C4-2B (cell line): Measurements from ENCODE around the gene DBNDD1.

Source experiments
- ZFX ChIP-seq: fragments of 450-650 bp; IDR thresholded peaks from 2 replicates; pipeline ENCODE4 v1.6.1; 2017
- TF ChIP-seq, protein P1 (sequence below): fragments of 450-650 bp; conservative IDR thresholded peaks from 2 replicates; pipeline ENCODE4 v1.5.1; 2017; ENCODE audit warnings: mild to moderate bottlenecking

DNA sequence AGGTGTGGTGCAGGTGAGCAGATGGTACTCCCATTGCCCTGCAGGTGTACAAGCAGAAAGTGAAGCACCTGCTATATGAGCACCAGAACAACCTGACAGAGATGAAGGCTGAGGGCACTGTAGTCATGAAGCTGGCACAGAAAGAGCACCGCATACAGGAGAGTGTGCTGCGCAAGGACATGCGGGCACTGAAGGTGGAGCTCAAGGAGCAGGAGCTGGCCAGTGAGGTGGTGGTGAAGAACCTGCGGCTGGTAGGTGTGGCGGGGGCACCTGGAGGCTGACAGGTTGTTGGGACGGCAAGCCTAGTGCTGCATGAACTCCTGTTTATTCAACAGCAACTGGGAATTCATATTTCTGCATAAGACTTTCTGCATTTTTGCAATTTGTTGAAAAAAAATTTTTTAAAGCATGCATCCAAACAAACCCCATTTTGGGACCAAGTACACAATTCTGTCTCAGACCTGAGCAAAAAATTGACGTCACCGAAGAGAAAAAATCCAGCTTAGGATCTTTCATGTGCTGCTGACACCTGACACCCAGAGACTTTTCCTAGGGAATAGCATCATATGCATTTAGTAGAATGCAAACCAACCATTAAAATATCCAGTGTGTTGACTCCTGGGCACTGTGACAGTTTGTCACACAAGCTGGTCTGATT lies 13.5 kb upstream of the DBNDD1 start:
- TF ChIP-seq, protein P1, sequence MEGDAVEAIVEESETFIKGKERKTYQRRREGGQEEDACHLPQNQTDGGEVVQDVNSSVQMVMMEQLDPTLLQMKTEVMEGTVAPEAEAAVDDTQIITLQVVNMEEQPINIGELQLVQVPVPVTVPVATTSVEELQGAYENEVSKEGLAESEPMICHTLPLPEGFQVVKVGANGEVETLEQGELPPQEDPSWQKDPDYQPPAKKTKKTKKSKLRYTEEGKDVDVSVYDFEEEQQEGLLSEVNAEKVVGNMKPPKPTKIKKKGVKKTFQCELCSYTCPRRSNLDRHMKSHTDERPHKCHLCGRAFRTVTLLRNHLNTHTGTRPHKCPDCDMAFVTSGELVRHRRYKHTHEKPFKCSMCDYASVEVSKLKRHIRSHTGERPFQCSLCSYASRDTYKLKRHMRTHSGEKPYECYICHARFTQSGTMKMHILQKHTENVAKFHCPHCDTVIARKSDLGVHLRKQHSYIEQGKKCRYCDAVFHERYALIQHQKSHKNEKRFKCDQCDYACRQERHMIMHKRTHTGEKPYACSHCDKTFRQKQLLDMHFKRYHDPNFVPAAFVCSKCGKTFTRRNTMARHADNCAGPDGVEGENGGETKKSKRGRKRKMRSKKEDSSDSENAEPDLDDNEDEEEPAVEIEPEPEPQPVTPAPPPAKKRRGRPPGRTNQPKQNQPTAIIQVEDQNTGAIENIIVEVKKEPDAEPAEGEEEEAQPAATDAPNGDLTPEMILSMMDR: no peak
- TF ChIP-seq ZFX: no peak
